ENCODE results near the gene CLSTN1. TPM values are rescaled to one million over a fixed set of nuclear protein-coding genes. Genes with fewer than 3 reads are reported as not detected.

CLSTN1 gene
- total RNA-seq, 1 experiment from 2014 or later: 100 TPM

DNA sequence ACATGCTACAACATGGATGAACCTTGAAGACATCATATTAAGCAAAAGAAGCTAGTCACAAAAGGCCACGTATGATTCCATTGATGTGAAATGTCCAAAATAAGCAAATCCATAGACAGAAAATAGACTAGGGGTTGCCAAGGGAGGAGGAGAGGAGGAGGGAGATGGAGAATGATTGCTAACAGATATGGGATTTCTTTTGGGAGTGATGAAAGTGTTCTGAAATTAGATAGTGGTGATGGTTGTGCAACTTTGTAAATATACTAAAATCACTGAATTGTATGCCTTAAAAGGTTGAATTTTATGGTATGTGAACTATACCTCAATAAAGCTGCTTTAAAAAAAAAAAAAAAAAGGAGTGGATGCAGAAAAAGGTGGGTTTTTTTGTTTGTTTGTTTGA is 7.6 kb downstream of the CLSTN1 start:
- Histone ChIP-seq H3K56ac (ENCODE audit: insufficient read length, low read depth, low read length) (no peak overlapping the region), H2BK5ac (ENCODE audit: insufficient read length, low read length) (no peak overlapping the region), H3K4me1 (ENCODE audit: insufficient read depth, low read length) (peaks cover 2% of the 10 kb centered on the region; the same call in 1 of the 2 replicates), H3K23me2 (ENCODE audit: insufficient read length, low read depth, low read length, poor library complexity, severe bottlenecking) (no peaks in the 10 kb centered on the region), H4K5ac (ENCODE audit: insufficient read length, low read depth, low read length) (no peak overlapping the region), H3K79me1 (ENCODE audit: insufficient read depth, low read depth, low read length, poor library complexity, severe bottlenecking) (no peaks in the 10 kb centered on the region), H3K79me2 (ENCODE audit: insufficient read depth, low read length) (peaks cover 26% of the 10 kb centered on the region; the same call in 1 of the 2 replicates), H4K91ac (ENCODE audit: insufficient read length, low read depth, low read length) (no peak overlapping the region), H3K9ac (ENCODE audit: extremely low read depth, insufficient read length, low read length) (no peak overlapping the region), H3K27ac (ENCODE audit: insufficient read length, low read depth, low read length) (no peak overlapping the region), H3K4me2 (ENCODE audit: insufficient read depth, insufficient read length, low read length) (no peak overlapping the region), H2BK12ac (ENCODE audit: insufficient read length, low read depth, low read length) (no peak overlapping the region), H2AK5ac (ENCODE audit: insufficient read length, low read length) (no peak overlapping the region), H2BK15ac (ENCODE audit: low read depth, low read length) (no peak overlapping the region), H4K8ac (replicated peaks; ENCODE audit: insufficient read length, low read depth, low read length) (no peak overlapping the region), H2BK20ac (ENCODE audit: low read depth, low read length, poor library complexity, severe bottlenecking) (no peak overlapping the region), H3K14ac (ENCODE audit: insufficient read depth, low read length) (no peak overlapping the region), H3K4ac (ENCODE audit: low read depth, low read length) (no peak overlapping the region), H2AFZ (ENCODE audit: low read length) (no peak overlapping the region), H3K27me3 (ENCODE audit: insufficient read depth, low read length) (no peaks in the 10 kb centered on the region), H3K9me3 (ENCODE audit: control insufficient read depth, low read depth, low read length) (no peaks in the 10 kb centered on the region), H3K18ac (ENCODE audit: insufficient read length, low read depth, low read length) (no peak overlapping the region), H3K23ac (ENCODE audit: insufficient read length, low read depth, low read length) (no peak overlapping the region), H3T11ph (ENCODE audit: low read length) (no peak overlapping the region), H2BK120ac (ENCODE audit: low read depth, low read length, poor library complexity, severe bottlenecking) (no peak overlapping the region), H4K20me1 (ENCODE audit: control insufficient read depth, insufficient read depth, insufficient read length) (no peaks in the 10 kb centered on the region)
- Mint-ChIP-seq H3K36me3 (ENCODE audit: insufficient read depth in 1 of 3, low read depth in 3 of 3) (peaks cover 0 to 5% (median 3%) of the 10 kb centered on the region in 3 experiments; a peak in 5 of 7 replicates), H3K27me3 (ENCODE audit: low read depth) (no peaks in the 10 kb centered on the region; the same call in 1 of the 2 replicates), H3K4me1 (peaks cover 17 to 23% of the 10 kb centered on the region in 2 experiments), H3K9me3 (no peaks in the 10 kb centered on the region), H3K4me3 (no peak overlapping the region), H3K27ac (peak overlapping the region in 1 of 3 experiments; percentile 39; a peak in 1 of 7 replicates)
- no CpG with 5 or more reads among the region's 1 CpG for WGBS (ENCODE audit: extremely low coverage, insufficient read length, low lambda C conversion rate)
- no peak for DNase-seq
- TF ChIP-seq, protein P1, sequence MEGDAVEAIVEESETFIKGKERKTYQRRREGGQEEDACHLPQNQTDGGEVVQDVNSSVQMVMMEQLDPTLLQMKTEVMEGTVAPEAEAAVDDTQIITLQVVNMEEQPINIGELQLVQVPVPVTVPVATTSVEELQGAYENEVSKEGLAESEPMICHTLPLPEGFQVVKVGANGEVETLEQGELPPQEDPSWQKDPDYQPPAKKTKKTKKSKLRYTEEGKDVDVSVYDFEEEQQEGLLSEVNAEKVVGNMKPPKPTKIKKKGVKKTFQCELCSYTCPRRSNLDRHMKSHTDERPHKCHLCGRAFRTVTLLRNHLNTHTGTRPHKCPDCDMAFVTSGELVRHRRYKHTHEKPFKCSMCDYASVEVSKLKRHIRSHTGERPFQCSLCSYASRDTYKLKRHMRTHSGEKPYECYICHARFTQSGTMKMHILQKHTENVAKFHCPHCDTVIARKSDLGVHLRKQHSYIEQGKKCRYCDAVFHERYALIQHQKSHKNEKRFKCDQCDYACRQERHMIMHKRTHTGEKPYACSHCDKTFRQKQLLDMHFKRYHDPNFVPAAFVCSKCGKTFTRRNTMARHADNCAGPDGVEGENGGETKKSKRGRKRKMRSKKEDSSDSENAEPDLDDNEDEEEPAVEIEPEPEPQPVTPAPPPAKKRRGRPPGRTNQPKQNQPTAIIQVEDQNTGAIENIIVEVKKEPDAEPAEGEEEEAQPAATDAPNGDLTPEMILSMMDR (conservative IDR thresholded peaks at IDR 0.05): no peak
